Esophagus muscularis mucosa (tissue), 3 donors: ENCODE measurements around the gene PPP4R1.

Experiments used
- POLR2A ChIP-seq: fragments of 450-650 bp; IDR thresholded peaks from one replicate; pipeline ENCODE4 v1.6.1; 2017; ENCODE audit warnings: antibody characterized with exemption, moderate library complexity, mild to moderate bottlenecking, low read depth
- TF ChIP-seq, protein P1 (sequence below), 3 experiments: fragments of 200-600 bp in 2 of 3; fragments of 450-650 bp in 1 of 3; sonication (generic) in 2 of 3; IDR thresholded peaks; one replicate each; pipeline ENCODE4 v1.5.1; 2017 to 2019; ENCODE audit warnings: antibody characterized with exemption in 3 of 3, mild to moderate bottlenecking in 2 of 3, moderate library complexity in 1 of 3

DNA sequence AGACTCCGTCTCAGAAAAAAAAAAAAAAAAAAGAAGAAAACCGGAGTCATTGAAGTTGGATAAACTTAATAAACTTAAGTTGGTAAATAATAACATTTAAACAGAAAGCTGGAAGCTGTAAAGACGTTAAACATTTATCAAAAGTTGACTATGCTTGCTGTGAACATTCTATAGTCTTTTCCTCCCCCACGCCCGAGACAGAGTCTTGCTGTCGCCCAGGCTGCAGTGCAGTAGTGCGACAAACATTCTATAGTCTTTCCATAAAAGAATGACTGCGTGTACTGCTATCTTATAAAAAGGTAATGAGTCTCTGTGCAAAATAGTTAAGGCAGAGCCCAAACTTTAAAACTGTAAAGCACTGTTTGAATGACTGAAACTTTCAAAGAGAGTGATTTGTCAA lies 45.2 kb downstream of the PPP4R1 start:
- TF ChIP-seq, protein P1, sequence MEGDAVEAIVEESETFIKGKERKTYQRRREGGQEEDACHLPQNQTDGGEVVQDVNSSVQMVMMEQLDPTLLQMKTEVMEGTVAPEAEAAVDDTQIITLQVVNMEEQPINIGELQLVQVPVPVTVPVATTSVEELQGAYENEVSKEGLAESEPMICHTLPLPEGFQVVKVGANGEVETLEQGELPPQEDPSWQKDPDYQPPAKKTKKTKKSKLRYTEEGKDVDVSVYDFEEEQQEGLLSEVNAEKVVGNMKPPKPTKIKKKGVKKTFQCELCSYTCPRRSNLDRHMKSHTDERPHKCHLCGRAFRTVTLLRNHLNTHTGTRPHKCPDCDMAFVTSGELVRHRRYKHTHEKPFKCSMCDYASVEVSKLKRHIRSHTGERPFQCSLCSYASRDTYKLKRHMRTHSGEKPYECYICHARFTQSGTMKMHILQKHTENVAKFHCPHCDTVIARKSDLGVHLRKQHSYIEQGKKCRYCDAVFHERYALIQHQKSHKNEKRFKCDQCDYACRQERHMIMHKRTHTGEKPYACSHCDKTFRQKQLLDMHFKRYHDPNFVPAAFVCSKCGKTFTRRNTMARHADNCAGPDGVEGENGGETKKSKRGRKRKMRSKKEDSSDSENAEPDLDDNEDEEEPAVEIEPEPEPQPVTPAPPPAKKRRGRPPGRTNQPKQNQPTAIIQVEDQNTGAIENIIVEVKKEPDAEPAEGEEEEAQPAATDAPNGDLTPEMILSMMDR (IDR thresholded peaks at IDR 0.05), result no peak
- TF ChIP-seq POLR2A, result no peak
